Measurements from ENCODE around the gene HINT3.
"Not testable (repeated sequence)": the region's sequence is repeated elsewhere in the genome, so short reads cannot be mapped to it uniquely, and the experiment has no call there.

Gene HINT3

DNA sequence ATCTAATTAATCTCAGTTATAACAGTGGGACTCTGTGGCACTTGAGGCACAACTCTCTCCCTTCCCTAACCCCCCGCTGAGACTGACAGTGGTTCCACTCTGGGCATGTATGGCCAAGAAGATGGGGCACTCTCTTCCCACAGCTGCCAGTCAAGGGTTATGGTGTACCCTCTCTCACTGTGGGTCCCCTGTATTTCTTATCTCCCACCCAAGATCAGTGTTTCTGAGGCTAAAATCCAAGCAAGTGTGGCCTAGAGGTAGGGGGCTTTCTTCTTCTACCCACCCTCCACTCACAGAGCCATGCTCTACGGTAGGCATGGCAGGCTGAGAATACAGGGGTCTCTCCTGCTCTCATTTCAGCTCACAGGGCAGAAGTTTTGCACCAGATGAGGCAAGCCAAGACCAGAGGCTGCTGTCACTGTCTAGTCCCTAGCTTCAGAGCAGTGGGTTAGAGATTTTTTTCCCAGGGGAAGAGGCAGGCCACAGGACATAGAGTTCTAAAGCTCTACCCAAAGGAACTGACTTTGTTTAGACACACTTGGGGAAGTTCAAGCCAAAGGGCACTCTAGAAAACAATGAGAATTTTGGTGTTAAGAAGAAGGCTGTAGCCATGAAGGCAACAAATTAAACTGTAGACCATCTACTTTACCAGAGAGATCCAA lies 31.7 kb upstream of the HINT3 start:
- H3K9me3 Mint-ChIP-seq = no peaks in the 10 kb centered on the region
- peak overlapping the region; percentile 29 to 46 for H3K27ac Mint-ChIP-seq
- H3K4me3 Mint-ChIP-seq = no peak overlapping the region
- peaks cover 0 to 4% of the 10 kb centered on the region in 2 donors for H3K4me1 Mint-ChIP-seq (ENCODE audit: low read depth in 2 of 2)
- DNase-seq = no peak
- no peaks in the 10 kb centered on the region for H3K27me3 Mint-ChIP-seq
- no peak for ATAC-seq (replicated peaks)
- H3K36me3 Mint-ChIP-seq (ENCODE audit: insufficient read depth) = peaks cover 57% of the 10 kb centered on the region

- no peak for ATAC-seq (replicated peaks)
- Mint-ChIP-seq H3K27ac (peak overlapping the region in 1 of 2 donors; percentile 44), H3K4me1 (ENCODE audit: low read depth in 2 of 2) (peaks cover 0 to 4% of the 10 kb centered on the region in 2 donors), H3K36me3 (ENCODE audit: insufficient read depth) (peaks cover 50% of the 10 kb centered on the region), H3K27me3 (no peaks in the 10 kb centered on the region), H3K4me3 (no peak overlapping the region), H3K9me3 (no peaks in the 10 kb centered on the region)
- DNase-seq = no peak
Observed at GRCh38 chr6:125926711-125927110, 29.9 kb upstream of the HINT3 start.

- Mint-ChIP-seq H3K36me3 (ENCODE audit: insufficient read depth) (peaks cover 39% of the 10 kb centered on the region), H3K27me3 (no peaks in the 10 kb centered on the region), H3K27ac (no peak overlapping the region), H3K9me3 (no peaks in the 10 kb centered on the region), H3K4me3 (no peak overlapping the region), H3K4me1 (ENCODE audit: low read depth in 2 of 2) (no peaks in the 10 kb centered on the region)
- DNase-seq = no peak
- no peak for ATAC-seq (replicated peaks)
Observed at GRCh38 chr6:125927761-125928160, 28.8 kb upstream of the HINT3 start.

- no peak for ATAC-seq (replicated peaks)
- Mint-ChIP-seq H3K9me3 (no peaks in the 10 kb centered on the region), H3K4me1 (ENCODE audit: low read depth in 2 of 2) (no peaks in the 10 kb centered on the region), H3K4me3 (no peak overlapping the region), H3K27ac (peak overlapping the region; percentile 9 to 25), H3K36me3 (ENCODE audit: insufficient read depth) (peaks cover 33% of the 10 kb centered on the region), H3K27me3 (no peaks in the 10 kb centered on the region)
- no peak for DNase-seq
Observed at GRCh38 chr6:125930765-125931418, 25.7 kb upstream of the HINT3 start.

DNA sequence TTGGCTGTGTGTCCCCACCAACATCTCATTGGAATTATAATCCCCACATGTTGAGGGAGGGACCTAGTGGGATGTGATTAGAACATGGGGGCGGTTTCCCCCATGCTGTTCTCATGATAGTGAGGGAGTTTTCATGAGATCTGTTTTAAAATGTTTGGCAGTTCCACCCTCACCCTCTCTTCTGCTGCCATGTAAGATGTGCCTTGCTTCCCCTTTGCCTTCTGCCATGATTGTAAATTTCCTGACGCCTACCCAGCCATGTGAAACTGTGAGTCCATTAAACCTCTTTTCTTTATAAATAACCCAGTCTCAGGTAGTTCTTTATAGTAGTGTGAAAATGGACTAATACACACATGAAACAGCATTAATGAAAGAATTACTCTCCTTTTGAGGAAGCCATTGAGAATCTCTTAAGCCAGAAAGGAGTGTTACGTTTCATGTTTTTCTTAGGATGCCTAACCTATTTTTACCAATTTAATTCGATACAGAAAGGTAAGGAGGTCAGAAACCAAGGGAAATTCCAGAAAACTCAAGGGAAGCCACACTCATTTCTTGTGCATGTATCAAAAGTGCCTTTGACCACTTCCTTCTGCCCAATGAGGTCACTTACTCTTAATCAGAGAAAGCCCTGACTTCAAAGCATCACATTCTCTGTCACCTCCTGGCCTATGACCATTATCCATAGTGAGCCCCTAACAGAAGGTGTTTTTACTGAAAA lies 24.7 kb upstream of the HINT3 start:
- no peaks in the 10 kb centered on the region for H3K27me3 Mint-ChIP-seq

DNA sequence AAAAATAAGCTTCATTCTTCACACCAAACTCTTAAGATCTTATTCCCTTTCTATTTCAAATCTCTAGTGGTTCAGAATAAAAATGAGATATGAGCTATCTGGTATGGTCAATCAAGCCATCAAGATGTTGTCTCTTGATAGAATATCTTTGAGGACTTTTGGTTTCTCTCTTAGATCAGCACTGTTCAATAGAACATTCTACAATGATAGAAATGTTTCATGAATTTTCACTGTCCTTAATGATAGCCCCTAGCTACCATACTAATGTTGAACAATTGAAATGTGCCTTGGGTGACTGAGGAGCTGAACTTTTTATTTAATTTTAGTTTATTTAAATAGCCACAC lies 24.1 kb upstream of the HINT3 start:
- DNase-seq (no peak), ATAC-seq (replicated peaks) (no peak)
- Mint-ChIP-seq H3K27me3 (no peaks in the 10 kb centered on the region), H3K9me3 (no peaks in the 10 kb centered on the region), H3K27ac (peak overlapping the region in 1 of 2 donors; percentile 9), H3K4me3 (no peak overlapping the region), H3K36me3 (ENCODE audit: insufficient read depth) (peaks cover 31% of the 10 kb centered on the region), H3K4me1 (ENCODE audit: low read depth in 2 of 2) (no peaks in the 10 kb centered on the region)

More for the DNA sequence above, 24.7 kb upstream of the HINT3 start:
- Mint-ChIP-seq H3K27ac (peak overlapping the region; percentile 9 to 25), H3K9me3 (no peaks in the 10 kb centered on the region), H3K36me3 (ENCODE audit: insufficient read depth) (peaks cover 33% of the 10 kb centered on the region), H3K4me1 (ENCODE audit: low read depth in 2 of 2) (no peaks in the 10 kb centered on the region), H3K4me3 (no peak overlapping the region)
- ATAC-seq (replicated peaks) = peak; percentile 53
- DNase-seq = no peak

GRCh38 chr6:125935520-125935919 lies 21.1 kb upstream of the HINT3 start:
- peaks cover 10 to 15% of the 10 kb centered on the region in 2 donors for H3K27me3 Mint-ChIP-seq
- H3K4me1 Mint-ChIP-seq (ENCODE audit: low read depth in 2 of 2); ATAC-seq (replicated peaks); H3K36me3 Mint-ChIP-seq (ENCODE audit: insufficient read depth); H3K27ac Mint-ChIP-seq; DNase-seq; H3K4me3 Mint-ChIP-seq; H3K9me3 Mint-ChIP-seq: not testable (repeated sequence)

- Mint-ChIP-seq H3K36me3 (ENCODE audit: insufficient read depth) (no peaks in the 10 kb centered on the region), H3K27me3 (peaks cover 27 to 37% of the 10 kb centered on the region in 2 donors), H3K4me1 (ENCODE audit: low read depth in 2 of 2) (no peaks in the 10 kb centered on the region), H3K27ac (no peak overlapping the region), H3K4me3 (no peak overlapping the region), H3K9me3 (no peaks in the 10 kb centered on the region)
- ATAC-seq (replicated peaks) = no peak
- no peak for DNase-seq
Observed at GRCh38 chr6:125939026-125939425, 17.5 kb upstream of the HINT3 start.

DNA sequence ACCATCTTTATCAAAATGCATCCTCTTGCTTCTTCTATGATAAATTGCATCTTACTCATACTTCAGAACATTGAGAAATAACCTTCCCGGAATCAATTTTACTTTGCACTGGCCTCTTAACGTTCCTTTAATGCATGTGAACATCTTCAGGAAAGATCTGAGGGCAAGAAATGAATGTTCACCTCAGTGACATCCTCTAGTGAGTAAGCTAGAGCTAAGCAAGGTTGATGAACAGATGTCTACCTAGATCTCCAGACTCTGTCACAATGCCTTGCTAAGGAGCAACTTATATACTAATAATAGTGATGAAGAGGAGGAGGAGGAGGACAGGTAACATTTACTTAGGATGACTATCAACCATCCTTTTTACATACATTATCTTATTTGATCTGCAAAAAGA lies 16.8 kb upstream of the HINT3 start:
- Mint-ChIP-seq H3K36me3 (ENCODE audit: insufficient read depth) (no peaks in the 10 kb centered on the region), H3K27me3 (peaks cover 27 to 37% of the 10 kb centered on the region in 2 donors), H3K27ac (no peak overlapping the region), H3K4me3 (no peak overlapping the region), H3K4me1 (ENCODE audit: low read depth in 2 of 2) (no peaks in the 10 kb centered on the region), H3K9me3 (no peaks in the 10 kb centered on the region)
- DNase-seq (no peak), ATAC-seq (replicated peaks) (no peak)

GRCh38 chr6:125940247-125941041 lies 16.1 kb upstream of the HINT3 start:
- Mint-ChIP-seq H3K27me3 (peaks cover 27 to 37% of the 10 kb centered on the region in 2 donors), H3K9me3 (no peaks in the 10 kb centered on the region), H3K36me3 (ENCODE audit: insufficient read depth) (no peaks in the 10 kb centered on the region), H3K4me3 (no peak overlapping the region), H3K4me1 (ENCODE audit: low read depth in 2 of 2) (no peaks in the 10 kb centered on the region), H3K27ac (no peak overlapping the region)
- DNase-seq (no peak), ATAC-seq (replicated peaks) (no peak)

GRCh38 chr6:125942672-125943527 lies 13.7 kb upstream of the HINT3 start:
- Mint-ChIP-seq H3K4me3 (no peak overlapping the region), H3K36me3 (ENCODE audit: insufficient read depth) (no peaks in the 10 kb centered on the region), H3K9me3 (no peaks in the 10 kb centered on the region), H3K27me3 (peaks cover 27 to 37% of the 10 kb centered on the region in 2 donors), H3K4me1 (ENCODE audit: low read depth in 2 of 2) (no peaks in the 10 kb centered on the region), H3K27ac (no peak overlapping the region)
- ATAC-seq (replicated peaks) = no peak
- DNase-seq = no peak

- no peak for ATAC-seq (replicated peaks)
Observed at GRCh38 chr6:125943528-125944433, 12.8 kb upstream of the HINT3 start.

More at GRCh38 chr6:125943528-125944433, 12.8 kb upstream of the HINT3 start:
- H3K36me3 Mint-ChIP-seq (ENCODE audit: insufficient read depth) = no peaks in the 10 kb centered on the region
- peaks cover 31 to 37% of the 10 kb centered on the region in 2 donors for H3K27me3 Mint-ChIP-seq
- DNase-seq = no peak
- H3K9me3 Mint-ChIP-seq = no peaks in the 10 kb centered on the region
- H3K27ac Mint-ChIP-seq = no peak overlapping the region
- no peaks in the 10 kb centered on the region for H3K4me1 Mint-ChIP-seq (ENCODE audit: low read depth in 2 of 2)
- H3K4me3 Mint-ChIP-seq = no peak overlapping the region

Measured in effector memory CD8-positive, alpha-beta T cell (primary cell).